Left colon (tissue), 2 donors: ENCODE results near the gene TEC. TPM values are rescaled to one million over a fixed set of nuclear protein-coding genes. Genes with fewer than 3 reads are reported as not detected.

Source experiments
- ATAC-seq: fragments of 200-7000 bp; cut with Tn5 transposase; one replicate; pipeline ENCODE4 v1.9.1; 2020; ENCODE audit warnings: mild to moderate bottlenecking, moderate library complexity
- DNase-seq, 2 donors: peaks; one replicate each; pipeline ENCODE4 v3.0.0-alpha.2; 2020
- intact Hi-C, 2 donors: fragments of 100-400 bp; cut with DNase I in 1 of 2; cut with micrococcal nuclease in 1 of 2; formaldehyde crosslinking; loops; one replicate each; pipeline versions ENCODE4 v1.11.2 to v1.14.0; 2022; cut with DNase I, micrococcal nuclease
- total RNA-seq, 2 donors: library from RNA; stranded (reverse); fragmentation: NEBNext Ultra II Directional; extraction: Animal tissue kit (Norgen Biotek cat#: 25700); gene quantifications; one replicate each; pipeline ENCODE4 v1.2.1, GENCODE V29; 2021
- donor health status: DM: no; HTN: no; CAD: no.
- donor health status: DM: yes; HTN: yes; CAD: no.

The TEC gene
- total RNA-seq, 2 donors from 2014 or later: 3.1 to 3.6 TPM

DNA sequence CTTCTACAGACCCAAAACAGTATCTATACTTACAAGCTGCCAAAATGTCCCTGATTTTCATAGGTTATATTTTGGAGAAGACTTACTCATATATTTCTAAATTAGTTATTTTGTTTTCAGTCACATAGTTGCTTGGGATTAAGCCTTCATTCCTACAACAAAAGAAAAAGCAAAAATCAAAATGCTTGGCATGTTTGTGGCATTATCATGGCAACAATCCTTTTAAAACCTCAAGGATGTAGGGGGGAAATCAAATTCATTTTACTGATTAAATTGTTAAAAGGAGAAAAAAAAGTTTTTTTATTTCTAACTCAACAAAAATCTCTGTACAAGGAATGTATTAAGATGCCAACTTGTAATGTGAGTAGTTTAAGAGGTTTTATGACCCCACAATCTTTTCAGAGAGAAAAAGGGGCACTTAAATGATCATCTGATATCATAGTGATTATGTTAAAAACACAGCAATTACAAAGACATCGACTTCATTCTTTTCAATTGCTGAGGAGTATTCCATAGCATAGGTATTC, 159.1 kb downstream of the TEC start:
- ATAC-seq (no peak), DNase-seq (no peak)
- intact Hi-C loops: no loop called here

DNA sequence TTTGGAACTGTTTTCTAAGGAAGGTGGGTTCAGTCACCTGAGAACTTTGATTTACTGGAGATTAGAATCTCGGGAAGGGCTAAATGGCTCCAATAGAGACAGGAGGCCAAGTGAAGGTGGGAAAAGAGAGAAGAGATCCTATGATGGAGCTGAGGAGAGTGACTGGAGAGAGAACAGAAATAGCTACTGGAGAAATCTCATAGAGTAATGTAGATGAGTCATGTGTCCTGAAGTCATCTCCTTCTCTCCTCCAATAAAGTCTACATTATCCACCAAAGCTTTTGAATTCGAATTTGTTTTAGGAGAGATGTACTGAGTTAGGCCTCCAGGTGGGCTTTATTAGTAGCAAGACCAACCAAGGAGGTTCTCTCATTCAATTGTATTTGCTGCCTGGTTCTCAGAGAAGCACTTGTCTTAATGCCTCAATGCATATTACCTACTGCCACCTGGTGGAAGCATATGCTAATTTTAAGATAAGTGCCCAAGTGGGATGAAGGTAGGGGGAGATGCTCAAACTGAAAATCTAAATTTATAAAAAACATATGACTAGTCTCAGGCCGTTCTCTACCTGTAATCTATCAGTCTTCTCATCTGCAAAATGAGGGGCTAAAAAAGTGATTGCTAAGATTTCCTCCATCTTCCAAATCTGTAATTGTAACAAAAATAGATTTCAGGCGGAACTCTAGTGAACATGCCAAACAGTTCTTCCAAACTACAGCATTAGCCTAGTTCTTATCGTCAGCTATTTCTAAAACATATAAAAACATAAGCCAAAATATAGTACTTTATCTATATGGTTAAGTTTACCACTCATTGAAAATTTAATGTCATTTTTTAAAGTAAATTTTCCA, 160.0 kb downstream of the TEC start:
- no peak for DNase-seq
- ATAC-seq: peak; percentile 73
- intact Hi-C loops: no loop called here

GRCh38 chr4:48108309-48109073, 161.1 kb downstream of the TEC start:
- no peak for DNase-seq
- no peak for ATAC-seq
- intact Hi-C loops: no loop called here

DNA sequence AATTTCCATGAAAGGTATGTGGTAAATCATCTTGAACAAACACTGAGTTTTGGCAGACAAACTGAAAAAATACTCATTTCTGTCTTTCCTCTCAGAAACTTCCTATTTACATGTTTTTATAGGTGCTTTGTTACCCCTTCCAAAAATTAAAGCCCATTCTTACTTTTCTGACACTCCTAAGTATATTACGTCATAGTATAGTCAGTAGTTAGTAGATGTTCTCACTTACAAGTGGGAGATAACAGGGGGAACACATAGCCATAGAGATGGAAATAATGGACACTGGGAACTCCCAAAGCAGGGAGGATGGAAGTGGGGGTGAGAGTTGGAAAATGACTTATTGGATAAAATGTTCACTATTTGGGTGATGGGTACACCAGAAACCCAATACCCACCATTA, 164.4 kb downstream of the TEC start:
- no peak for DNase-seq

GRCh38 chr4:48103483-48104139, 166.0 kb downstream of the TEC start:
- intact Hi-C loops: no loop called here
- DNase-seq: no peak
- peak; percentile 63 for ATAC-seq

More for the DNA sequence above, 164.4 kb downstream of the TEC start:
- ATAC-seq: no peak
- intact Hi-C loops: no loop called here

DNA sequence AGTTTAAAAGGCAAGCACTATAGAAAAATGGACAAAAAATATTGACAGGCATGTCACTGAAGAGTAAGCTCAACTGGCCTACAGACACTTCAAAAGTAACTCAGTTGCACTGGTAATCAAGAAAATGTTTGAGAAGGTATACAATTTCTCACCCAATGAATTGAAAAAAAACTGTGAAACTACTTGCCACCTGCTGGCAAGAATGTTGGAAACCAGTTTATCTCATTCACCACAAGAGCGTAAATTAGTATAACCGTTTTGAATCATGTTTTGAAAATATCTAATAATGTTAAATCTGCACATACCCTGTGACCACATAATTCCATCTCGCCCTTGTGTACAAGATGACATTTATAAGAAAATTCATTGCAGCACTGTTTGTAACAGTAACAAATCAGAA, 167.3 kb downstream of the TEC start:
- no peak for ATAC-seq
- no peak for DNase-seq
- intact Hi-C loops: no loop called here

DNA sequence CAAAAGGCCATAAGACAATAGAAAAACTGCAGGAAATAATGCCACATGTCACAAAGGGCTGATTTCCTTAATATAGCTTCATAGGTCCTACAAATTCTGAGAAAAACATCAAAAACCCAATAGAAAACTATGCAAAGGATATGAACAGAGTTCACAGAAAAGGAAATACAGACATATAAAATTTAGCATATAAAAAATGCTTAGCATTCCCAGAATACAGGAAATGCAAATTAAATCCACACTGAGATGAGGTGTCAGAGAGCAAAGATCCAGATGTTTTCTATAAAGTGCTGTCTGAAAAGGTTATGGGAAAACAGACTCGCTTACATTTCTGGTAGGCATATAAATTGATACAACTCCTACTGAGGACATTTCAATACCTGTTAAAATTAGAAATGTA, 169.4 kb downstream of the TEC start:
- intact Hi-C loops: no loop called here
- DNase-seq (no peak), ATAC-seq (no peak)

- ATAC-seq (peak; percentile 65), DNase-seq (no peak)
- intact Hi-C loops: no loop called here
These were observed 174.2 kb downstream of the TEC start for GRCh38 chr4:48095441-48095840.

- intact Hi-C loops: no loop called here
- ATAC-seq (peak; percentile 98), DNase-seq (peak; percentile 27 to 75)
These were observed 175.6 kb downstream of the TEC start for GRCh38 chr4:48093991-48094416.

GRCh38 chr4:48090621-48091020, 179.0 kb downstream of the TEC start:
- DNase-seq: no peak
- intact Hi-C loops: no loop called here
- no peak for ATAC-seq

- intact Hi-C loops: loop anchor here in 1 of 2 donors (10.0 kb wide), 1 partner anchor 81 kb away; no protein-coding TSS in a partner anchor
- DNase-seq (no peak), ATAC-seq (peak; percentile 59)
These were observed 183.6 kb downstream of the TEC start for GRCh38 chr4:48085821-48086589.

Other genes starting within 250 kb of the TEC start
- gene TXK, start 135.6 kb downstream of the TEC start, total RNA-seq: 1 to 10 TPM in 1 of 2 donors, under 1 TPM in 1; 0.55 to 1.8 TPM
- 10 to 100 TPM; 90.1 to 94.4 TPM for gene SLAIN2, start 71.7 kb upstream of the TEC start, total RNA-seq
- gene SLC10A4, start 213.5 kb upstream of the TEC start, total RNA-seq: under 1 TPM; 0.20 to 0.27 TPM
- not detected for gene ZAR1, start 220.4 kb upstream of the TEC start, total RNA-seq